ENCODE measurements around the gene KIF17. TPM values are rescaled to one million over a fixed set of nuclear protein-coding genes. Genes with fewer than 3 reads are reported as not detected.
"Not testable (repeated sequence)": the region's sequence is repeated elsewhere in the genome, so short reads cannot be mapped to it uniquely, and the experiment has no call there.

The KIF17 gene
- polyA plus RNA-seq, 5 donors: 5.5 to 12.1 (median 8.4) TPM

DNA sequence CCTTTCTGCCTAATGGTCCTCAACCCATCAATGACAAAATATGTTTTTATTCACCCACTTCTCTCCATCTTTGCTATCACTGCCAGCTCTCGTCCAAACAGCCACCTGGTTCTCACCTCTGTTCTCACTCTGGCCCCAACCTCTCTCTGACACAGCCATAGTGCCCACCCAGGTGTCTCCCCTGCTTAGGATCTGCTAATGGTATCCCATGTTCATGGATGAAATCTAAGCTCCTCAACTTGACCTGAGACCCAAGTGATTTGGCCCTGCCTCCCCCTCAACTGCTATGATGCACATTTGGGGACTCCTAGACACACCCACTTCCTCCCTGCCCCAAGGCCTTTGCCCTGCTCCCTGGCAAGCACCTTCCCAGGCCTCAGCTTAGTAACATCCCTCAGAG lies 25.9 kb downstream of the KIF17 start:
- DNase-seq: no peak

DNA sequence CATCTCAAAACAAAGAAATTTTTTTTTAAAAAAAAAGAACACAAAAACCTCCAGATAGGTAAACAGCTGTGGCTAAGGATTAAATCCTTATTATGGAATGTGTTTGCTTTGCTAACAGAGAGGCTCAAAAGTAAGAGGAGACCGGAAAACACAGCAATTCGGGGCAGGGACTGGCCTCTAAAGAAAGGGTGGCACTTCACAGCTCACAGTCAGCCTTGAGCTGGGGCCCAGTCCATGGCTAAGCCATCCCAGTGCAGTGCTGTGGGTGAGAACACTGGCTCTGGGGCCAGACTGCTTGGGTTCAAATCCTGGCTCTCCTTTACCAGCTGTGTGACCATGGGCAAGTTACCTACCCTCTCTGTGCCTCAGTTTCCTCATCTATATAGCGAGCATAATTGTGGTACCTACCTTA lies 28.2 kb downstream of the KIF17 start:
- no peak for DNase-seq

DNA sequence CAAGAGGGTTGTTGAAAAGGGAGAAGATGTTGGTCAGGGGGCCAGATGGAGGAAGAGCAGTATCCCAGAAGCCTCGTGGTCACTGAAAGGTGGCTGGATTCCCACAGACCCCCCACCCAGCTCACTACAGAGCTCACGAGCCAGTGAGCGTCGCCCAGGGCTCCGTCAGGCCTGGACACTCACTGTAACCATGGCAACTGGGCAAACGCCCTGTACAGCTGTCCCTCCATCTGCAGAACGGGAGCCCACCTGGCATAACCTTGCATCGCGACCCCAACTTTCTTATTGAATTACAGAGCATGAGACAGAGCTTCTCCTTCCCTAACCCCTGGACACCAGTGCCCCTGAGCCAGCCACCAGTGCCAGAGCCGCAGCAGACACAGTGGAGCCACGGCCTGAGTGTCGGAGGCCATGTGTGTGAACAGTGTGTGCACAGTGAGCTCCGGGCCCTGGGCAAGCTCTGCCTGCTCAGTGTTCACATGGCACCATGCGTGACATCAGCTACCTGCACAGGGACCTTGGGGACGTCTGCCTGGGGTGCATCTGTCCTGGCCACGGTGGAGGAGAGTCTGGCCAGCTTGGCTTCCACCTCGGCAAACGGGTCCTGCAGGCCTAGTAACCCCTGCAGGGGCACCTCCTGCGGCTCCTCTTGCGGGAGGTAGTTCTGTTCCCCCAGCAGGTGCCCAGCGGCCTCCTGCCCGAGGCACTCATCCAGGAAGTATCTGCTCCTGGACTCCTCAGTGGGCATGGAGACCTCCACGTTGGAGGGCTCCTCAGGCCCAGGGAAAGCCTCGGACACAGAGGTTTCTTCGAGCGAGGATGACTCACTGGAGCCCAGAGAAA lies 30.7 kb downstream of the KIF17 start:
- no peak for DNase-seq

DNA sequence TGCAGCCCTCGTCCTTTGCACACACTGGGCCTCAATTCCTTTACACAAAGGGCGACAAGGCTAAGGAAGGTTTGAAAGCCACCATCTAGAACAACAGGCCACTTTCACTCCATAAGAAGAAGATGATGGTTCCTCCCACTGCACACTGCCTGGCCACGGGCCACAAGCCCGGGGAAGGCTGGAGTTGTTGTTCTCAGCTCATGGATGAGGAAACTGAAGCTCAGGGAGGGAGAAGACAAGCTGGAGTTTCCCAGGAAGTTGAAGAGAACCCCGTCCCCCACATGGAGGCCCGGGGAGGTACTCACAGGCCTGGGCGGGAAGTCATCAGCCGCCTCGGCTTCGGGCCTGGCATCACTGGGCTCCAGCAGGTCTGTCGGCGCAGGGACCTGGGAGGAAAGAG lies 32.1 kb downstream of the KIF17 start:
- DNase-seq: no peak

DNA sequence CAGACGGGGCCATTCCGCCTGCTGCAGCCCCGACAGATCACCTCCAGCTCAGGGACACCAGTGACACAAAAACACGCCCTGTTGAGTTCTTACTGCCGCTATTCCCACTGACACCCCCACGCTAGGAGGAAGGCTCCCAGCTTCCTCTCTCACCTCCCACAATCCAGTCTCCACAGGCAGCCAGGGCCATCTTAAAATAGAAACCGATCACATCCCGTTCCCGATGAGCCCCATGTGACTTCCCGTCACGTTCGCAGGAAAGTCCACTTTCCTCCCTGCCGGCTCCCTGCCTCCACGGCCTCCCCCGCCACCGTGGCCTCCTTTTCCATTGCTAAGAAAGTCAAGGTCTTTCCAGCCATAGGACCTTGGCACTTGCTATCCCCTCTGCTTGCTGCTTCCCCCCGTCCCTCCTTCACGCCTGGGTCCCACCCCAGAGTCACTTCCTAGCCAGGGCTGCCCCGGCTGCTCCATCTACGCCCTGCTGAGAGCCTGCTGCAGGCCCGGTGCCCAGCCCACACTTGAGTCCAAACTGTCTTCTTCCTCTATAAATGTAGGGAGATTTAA lies 32.6 kb downstream of the KIF17 start:
- peak in 1 of 2 donors; percentile 22 for DNase-seq

DNA sequence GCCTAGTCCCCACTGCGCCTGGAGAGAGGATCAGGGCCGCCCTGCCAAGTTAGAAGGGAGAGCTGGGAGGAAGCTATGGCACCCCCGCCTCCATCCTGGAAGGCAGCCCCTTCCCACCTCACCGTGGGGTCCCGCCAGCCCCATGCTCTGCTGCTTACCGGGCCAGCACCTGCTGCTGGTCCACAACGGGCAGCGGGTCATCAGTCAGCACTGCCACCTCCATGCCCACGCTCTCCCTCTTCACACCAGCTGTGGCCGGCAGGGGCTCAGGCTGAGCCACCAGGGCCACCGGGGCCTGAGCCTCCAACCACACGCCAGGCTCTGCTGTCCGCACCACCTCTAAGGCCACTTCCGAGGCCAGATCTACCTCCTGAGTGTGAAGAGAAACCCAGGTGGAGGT lies 33.2 kb downstream of the KIF17 start:
- no peak for DNase-seq

DNA sequence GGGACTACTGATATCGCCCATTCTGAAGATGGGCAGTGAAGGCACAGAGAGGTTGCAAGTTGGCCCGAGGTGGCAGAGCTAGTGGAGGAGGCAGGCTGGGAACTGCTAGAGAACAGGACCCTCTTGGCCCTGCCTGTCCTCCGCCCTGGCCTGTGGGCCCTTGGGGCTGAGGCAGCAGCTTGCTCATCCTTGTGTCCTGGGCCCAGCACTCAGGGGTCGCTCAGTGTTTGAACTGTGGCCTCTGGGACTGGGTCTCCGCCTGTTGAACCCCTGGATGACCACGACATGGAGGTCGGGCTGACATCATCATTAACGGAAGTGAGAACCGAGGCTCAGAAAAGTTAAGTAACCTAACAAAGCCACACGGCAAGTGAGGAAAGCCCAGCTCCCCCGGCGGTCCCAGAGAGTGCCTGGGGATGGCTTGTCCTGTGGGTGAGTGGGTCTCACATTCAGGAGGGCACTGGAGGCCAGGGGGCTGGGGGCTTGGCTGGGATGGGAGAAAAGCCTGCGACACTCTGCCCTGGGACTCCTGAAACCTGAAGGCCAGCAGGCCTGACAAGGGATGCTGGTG lies 33.7 kb downstream of the KIF17 start:
- DNase-seq: no peak

DNA sequence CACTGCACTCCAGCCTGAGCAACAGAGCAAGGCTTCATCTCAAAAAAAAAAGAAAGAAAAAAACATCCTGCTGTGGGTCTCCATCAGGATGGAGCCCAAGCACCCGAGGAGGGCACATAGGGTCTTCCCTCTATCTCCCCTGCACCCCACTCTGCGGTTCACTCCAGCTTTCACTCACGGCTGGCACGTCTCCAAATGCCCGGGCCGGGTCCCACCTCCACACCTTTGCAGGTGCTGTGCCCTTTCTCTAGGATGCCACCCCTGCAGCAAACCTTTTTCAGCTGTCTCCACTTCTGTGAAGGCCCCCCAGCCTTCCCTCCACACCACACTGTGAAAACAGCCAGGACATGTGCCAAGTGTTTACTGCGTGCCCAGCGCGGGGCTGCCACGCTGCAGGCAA lies 34.2 kb downstream of the KIF17 start:
- DNase-seq: no peak

DNA sequence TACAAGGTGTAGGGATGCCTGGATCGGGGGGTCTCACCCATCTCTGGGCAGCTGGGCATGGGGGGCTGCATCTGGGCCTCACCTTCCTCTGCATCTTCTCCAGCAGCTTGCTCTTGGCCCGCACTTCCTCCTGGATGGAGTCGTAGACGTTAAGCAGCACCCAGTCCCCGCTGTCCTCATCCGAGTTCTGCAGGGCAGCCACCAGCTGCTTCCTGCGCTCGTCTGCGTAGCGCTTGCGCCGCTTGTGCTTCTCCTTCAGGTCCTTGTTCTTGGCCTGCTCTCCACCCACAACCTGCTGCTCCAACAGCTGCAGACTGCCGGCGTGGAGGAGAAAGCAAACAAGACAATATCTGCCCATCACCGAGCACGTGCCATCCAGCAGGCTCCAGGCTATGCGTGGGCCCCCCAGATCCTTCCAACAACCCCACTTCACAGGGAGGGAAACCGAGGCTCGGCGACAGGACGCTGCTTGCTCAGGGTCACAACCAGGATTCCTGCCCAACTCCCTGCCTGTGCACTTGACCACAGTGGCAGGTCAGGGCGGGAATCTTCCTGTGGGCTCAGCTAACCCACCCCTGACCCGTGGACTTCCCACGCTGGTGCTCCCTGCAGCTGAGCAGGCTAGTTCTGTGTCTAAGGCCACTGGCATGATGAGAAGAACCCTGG lies 35.1 kb downstream of the KIF17 start:
- no peak for DNase-seq

DNA sequence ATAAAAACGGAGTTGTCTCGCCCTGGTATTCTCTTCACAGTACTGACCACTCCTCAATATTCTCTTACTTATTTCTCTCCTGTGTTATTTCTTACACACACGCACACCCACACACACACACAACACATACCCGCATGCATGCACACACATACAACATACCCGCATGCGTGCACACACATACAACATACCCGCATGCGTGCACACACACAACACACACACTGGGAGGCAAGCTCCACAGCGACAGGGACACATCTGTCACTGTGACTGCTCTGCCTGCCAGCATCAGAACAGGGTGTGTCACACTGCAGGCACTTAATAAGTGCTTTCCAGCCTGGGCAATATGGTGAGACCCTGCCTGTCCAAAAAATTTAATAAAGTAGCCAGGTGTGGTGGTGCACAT lies 35.8 kb downstream of the KIF17 start:
- DNase-seq: no peak

DNA sequence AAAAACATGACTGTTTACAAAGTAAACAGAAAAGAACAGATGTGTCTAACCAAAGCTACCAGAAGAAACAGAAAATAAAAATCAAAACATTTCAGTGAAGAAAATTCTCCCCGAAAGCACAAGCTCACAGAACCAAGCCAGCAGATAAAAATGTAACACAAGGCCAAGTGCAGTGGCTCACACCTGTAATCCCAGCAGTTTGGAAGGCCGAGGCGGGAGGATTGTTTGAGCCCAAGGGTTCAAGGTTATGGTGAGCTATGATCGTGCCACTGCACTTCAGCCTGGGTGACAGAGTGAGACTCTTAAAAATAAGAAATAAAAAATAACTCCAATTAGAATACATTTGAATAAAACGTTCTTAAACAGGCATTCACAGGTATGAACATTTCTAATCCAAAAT lies 37.5 kb downstream of the KIF17 start:
- no peak for DNase-seq

DNA sequence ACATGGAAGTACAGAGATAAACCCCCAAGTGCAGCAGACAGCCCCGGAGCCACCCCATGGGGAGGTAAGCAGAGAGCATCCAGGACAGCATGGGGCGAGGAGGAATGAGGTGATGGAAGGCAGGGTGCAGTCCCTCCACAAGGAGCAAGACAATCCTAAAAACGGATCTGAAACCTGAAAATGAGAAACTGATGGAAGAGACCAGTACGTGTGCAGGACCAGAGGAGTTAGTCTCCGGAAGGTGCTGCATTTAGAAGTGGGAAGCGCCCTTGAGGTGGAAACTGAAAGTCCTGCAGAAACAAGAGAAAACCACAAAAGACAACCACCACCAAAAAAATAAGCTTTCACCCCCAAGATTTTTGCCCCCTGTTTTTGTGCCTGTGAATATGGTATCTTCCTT lies 39.2 kb downstream of the KIF17 start:
- DNase-seq: no peak

DNA sequence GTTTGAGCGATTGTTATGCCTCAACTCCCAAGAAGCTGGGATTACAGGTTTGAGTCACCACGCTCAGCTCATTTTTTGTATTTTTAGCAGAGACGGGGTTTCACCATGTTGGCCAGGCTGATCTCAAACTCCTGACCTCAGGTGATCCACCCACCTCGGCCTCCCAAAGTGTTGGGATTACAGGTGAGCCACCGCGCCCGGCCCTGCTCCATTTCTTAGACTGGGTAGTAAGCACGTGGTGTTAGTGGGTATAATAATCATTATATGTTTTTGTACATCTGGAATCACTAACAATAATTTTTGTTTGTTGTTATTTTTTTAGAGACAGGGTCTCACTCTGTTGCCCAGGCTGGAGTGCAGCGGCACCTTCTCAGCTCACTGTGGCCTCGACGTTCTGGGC lies 44.2 kb downstream of the KIF17 start:
- not testable (repeated sequence) for DNase-seq

DNA sequence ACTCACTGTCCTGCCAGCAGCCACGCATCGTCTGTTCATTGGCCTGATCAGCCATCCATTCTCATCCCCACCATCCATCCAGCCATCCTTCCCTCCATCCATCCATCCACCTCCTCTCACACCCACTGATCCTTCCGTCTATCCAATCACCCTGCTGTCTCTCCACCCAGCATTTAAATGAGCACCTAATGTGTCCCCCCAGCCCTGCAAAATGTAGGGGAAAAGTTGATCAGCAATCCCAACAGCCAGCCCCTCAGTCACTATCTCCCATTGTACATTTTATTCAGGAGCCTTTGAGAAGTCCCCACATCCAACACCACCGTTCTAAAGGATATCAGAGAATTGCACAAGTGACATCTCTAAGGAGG lies 45.6 kb downstream of the KIF17 start:
- no peak for DNase-seq

DNA sequence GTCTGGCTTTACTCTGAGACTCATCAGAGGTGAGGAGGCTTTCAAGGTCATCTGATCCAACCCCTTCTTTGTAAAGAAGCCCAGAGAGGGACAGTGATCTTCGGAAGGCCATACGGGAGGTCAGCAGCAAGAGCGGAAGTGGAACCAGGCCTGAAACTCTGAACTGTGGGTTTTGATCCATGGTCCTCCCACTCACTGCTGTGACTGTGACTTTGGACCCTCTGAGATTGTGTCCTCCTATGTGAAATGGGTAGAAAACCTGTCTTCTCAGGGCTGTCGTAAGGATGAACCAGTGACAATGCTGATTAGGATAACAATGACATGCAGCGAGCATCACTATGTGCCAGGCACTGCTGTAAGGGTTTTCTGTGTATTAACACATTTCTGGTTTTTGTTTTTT lies 46.9 kb downstream of the KIF17 start:
- no peak for DNase-seq

DNA sequence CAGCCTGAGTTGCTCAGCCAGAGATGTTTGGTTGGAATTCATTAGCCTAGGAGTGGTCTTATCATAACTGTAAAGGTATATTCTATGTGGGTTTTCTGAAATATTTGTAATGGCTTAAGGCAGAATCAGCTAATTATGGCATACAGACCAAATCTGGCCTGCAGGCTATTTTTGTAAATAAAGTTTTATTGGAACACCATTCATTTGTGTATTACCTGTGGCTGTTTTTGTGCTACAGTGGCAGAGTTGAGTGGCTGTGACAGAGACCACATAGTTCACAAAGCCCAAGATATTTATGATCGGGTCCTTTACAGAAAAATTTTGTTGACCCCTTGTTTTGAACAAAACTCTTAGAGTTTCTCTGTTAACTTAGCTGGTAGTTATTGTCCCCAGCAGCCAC lies 49.2 kb downstream of the KIF17 start:
- DNase-seq: no peak

DNA sequence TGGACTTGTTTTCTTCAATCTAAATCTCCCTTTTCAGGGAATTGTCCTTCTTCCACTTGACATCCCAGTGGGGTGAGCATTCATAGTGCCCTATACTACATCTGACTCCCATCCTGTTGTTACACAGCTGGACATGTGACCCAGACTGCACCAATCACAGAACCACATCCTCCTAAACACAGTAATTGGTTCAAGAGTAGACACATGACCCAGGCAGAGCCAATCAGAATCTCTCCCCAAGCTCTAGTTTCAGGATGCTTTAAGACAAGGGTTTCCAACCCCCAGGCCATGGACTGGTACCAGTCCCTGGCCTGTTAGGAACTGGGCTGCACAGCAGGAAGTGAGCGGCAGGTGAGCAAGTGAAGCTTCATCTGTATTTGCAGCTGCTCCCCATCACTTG lies 51.0 kb downstream of the KIF17 start:
- DNase-seq: no peak

DNA sequence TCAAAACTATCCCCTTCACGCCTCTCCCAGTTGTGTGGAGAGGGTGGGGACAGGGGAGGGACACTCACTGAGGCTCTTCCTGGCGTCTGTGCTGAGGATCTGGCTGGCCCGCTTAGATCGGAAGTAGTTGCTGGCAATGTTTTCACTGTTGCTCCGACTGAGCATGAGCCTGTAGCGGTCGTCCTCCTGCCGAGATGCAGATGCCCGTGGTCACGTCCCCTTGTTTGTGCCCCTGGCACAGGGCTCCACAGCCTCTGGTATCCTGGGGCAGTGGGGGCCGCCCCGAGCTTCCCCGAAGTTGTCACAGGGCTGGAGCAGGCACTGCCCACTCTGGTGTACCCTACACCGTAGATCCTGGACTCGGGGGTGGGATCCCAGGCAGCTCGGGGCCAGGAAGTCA lies 51.7 kb downstream of the KIF17 start:
- DNase-seq: no peak

DNA sequence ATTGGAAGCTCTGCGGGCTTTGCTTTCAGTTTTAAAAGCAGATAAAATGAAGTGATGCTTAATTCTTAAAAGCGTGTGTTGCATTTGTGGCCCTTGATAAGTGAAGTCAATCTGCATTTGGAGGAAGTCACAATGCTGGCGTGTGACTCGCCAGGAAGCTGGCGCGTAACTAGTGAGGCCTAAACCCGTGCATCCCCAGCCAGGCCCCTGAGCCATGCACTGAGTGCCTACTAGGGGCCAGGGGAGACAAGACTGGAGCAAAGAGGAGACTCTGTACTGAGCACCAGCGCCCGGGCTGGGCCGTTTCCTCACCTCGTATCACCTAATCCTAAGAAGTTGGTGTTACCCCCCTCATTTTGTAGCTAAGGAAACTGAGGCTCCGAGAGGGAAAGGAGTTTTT lies 52.1 kb downstream of the KIF17 start:
- no peak for DNase-seq

DNA sequence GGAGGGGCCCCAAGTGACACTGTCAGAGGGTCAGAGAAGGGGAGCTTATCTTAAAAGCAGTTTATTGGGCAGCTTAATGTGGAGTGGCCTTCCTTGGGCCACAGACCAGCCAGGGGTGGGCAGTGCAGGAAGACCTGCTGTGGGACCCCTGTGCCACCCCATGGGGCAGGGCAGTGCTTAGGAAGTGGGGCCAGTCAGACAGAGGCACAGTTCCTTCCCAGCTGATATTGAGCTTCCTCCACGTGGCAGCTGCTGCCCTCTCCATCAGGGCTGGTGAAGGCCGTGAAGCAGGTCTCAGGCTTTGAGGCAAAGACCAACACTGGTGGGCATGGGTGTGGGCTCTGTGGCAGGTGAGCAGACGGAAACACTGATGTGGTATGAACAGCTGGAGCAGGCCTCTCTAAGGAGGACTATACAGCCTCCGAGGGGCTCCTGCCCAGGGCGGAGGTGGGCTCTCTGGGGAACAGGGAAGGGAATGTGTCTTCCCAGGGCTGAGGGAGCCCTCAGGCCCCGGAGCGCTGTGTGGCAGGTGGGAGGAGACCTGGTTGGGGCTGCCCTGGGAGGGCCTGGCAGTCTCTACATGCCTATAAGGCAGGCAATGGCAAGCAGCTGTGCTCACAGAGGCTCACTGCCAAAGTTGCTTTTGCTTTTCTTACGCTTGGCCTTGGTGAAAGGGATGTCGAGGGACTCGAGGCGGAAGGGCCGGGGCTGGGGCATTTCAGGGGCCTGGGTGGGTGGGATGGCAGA lies 53.7 kb downstream of the KIF17 start:
- DNase-seq: no peak

DNA sequence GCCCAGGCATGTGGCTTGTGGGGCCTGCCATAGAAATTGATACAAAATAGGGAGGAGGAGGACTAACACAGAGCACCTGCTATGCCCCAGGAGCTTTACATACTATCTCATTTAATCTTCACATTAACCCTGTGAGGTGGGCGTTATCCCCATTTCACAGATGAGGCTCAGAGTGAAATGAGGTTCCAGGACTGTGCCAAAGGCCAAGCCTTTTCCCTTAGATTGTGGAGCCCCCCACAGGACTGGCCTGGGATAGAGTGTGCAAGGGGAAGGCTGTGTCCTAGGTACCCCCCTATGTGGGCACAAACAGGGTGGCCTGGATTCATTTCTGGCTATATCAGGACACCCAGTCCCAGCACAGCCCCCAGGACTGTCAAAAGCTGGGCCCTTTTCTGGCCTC lies 54.4 kb downstream of the KIF17 start:
- DNase-seq: no peak

DNA sequence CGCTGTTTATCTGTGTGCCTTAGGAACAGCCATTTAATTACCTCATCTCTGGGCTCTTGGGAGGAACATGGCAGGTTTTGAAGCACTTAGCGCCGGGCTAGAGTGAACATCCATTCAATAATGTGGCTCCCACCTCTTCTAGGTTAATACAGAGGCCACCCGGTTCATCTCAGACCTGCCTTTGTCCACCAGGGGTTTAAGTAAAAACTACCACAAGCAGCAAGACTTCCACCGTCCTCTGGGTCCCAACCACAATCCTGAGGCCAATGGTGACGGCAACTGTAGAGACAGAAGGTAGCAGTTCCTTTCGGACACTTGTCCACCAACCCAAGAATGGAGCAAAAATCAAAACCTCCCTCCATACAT lies 55.7 kb downstream of the KIF17 start:
- no peak for DNase-seq

Data from right lung (tissue), 5 donors.